C4-2B (cell line): Measurements from ENCODE around the gene CNIH1.

ENCODE experiments used
- ZFX ChIP-seq: fragments of 450-650 bp; IDR thresholded peaks from 2 replicates; pipeline ENCODE4 v1.6.1; 2017
- TF ChIP-seq, protein P1 (sequence below): fragments of 450-650 bp; conservative IDR thresholded peaks from 2 replicates; pipeline ENCODE4 v1.5.1; 2017; ENCODE audit warnings: mild to moderate bottlenecking

DNA sequence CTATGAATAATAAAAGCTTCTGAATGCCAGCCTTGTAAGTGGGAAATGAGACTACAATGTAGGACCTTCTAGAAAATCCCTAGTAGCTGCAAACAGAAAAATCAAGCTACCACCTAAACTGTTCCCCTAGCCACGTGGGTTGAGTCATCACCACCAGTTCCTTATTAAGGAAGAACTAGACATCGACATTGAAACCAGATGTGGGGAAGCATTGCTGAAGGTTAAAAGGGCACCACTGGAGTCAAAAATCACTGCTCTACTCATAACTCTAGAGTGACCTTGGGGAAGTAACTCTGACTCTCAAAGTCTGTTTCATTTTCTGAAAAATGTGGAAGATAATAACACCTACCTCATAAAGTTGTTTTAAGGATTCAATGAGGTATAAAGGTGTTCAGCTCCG, 9.4 kb upstream of the CNIH1 start:
- TF ChIP-seq, protein P1, sequence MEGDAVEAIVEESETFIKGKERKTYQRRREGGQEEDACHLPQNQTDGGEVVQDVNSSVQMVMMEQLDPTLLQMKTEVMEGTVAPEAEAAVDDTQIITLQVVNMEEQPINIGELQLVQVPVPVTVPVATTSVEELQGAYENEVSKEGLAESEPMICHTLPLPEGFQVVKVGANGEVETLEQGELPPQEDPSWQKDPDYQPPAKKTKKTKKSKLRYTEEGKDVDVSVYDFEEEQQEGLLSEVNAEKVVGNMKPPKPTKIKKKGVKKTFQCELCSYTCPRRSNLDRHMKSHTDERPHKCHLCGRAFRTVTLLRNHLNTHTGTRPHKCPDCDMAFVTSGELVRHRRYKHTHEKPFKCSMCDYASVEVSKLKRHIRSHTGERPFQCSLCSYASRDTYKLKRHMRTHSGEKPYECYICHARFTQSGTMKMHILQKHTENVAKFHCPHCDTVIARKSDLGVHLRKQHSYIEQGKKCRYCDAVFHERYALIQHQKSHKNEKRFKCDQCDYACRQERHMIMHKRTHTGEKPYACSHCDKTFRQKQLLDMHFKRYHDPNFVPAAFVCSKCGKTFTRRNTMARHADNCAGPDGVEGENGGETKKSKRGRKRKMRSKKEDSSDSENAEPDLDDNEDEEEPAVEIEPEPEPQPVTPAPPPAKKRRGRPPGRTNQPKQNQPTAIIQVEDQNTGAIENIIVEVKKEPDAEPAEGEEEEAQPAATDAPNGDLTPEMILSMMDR = no peak
- no peak for TF ChIP-seq ZFX
